NCI-H146 treated with DMSO at 0.1 percent for 48 hours (cell line): Measurements from ENCODE around the gene GMEB1.
"Not testable (repeated sequence)": the region's sequence is repeated elsewhere in the genome, so short reads cannot be mapped to it uniquely, and the experiment has no call there.

Experiments used
- DNase-seq: peaks from one replicate; lab custom pipeline; 2025; ENCODE audit not compliant: unreplicated experiment; lab: John Stamatoyannopoulos, UW

The GMEB1 gene, protein sequence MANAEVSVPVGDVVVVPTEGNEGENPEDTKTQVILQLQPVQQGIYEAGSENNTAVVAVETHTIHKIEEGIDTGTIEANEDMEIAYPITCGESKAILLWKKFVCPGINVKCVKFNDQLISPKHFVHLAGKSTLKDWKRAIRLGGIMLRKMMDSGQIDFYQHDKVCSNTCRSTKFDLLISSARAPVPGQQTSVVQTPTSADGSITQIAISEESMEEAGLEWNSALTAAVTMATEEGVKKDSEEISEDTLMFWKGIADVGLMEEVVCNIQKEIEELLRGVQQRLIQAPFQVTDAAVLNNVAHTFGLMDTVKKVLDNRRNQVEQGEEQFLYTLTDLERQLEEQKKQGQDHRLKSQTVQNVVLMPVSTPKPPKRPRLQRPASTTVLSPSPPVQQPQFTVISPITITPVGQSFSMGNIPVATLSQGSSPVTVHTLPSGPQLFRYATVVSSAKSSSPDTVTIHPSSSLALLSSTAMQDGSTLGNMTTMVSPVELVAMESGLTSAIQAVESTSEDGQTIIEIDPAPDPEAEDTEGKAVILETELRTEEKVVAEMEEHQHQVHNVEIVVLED

DNA sequence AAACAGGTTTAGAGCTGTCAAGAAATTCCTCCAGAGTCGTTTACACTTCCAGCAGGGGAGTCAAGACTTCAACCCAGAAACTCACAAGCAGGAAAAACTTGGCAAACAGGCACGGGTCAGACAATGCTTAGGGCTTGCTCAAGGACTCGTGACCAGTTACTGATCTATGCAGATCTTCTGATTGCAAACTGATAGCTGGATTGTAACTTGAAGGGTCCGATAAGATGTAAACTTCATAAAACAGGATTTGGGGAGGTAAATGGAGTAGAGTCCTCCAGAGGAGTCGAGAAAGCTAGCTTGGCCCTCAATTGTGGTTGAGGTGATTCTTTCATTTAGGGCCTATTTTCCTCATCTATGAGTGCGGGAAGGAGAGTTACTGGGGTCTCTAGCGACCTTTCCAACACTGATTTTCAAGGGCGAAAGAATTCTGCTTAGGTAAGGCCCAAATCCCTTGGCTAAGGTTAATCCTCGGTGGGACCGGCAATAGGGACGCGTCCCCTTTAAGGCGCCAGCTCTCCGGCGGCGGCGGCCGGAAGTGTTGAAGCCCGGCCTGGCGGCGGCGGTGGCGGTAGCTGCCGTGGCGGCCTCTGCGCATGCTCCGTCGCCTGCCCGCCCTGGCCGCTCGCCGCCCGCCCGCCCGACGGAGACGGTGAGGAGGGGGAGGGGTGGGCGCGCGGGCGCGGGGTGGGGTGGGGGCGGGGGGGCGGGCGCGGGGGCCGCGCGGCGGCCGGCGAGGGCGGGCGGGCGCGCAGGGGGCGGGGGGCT lies at the start of gene GMEB1:
Gene GMEB1, plus strand, starts transcription at position 594 of the 765 bp plus-strand sequence. CDS start 14,829 bp downstream, outside the sequence.
- DNase-seq, result peak; percentile 58

DNA sequence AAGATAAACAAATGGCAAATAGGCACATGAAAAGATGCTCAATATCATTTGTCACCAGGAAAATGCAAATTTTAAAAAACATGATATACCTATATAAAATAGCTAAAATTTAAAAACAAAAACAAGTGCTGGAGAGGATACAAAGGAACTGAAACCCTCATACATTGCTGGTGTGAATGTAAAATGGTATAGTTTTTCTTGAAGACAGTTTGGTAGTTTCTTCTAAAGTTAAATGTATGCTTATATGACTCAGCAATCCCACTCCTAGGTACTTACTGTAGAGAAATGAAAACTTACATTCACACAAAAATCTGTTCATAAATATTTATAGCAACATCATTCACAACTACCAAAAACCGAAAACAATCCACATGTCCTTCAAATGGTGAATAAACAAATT lies 36.9 kb upstream of the GMEB1 start:
- DNase-seq, result no peak

DNA sequence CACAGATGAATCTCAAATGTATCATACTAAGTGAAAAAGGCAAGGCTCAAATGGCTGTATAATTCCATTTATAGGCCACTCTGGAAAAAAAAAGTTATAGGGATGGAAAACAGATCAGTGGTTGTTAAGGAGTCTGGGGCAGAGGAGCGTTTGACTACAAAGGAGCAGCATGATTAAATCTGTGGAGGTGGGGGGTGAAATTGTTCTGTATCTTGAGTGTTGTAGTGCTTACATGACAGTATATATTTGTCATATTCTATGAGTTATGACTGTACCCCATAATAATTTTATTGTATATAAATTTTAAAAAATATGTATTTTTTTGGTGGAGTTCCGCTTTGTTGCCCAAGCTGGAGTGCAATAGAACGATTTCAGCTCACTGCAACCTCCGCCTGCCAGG lies 36.0 kb upstream of the GMEB1 start:
- DNase-seq, result no peak

DNA sequence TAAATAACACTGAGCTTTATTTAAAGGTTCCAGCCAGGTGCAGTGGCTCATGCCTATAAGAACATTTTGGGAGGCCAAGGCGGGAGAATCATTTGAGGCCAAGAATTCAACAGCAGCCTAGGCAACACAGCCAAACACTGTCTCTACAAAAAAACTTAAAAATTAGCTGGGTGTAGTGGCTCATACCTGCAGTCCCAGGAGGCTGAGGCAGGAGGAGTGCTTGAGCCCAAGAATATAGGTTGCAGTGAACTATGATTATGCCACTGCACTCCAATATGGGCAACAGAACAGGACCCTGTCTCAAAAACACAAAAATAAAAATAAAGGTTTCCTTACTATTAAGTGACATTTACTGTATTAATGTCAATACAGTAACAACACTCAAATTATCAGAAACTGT lies 27.8 kb upstream of the GMEB1 start:
- DNase-seq, result no peak

DNA sequence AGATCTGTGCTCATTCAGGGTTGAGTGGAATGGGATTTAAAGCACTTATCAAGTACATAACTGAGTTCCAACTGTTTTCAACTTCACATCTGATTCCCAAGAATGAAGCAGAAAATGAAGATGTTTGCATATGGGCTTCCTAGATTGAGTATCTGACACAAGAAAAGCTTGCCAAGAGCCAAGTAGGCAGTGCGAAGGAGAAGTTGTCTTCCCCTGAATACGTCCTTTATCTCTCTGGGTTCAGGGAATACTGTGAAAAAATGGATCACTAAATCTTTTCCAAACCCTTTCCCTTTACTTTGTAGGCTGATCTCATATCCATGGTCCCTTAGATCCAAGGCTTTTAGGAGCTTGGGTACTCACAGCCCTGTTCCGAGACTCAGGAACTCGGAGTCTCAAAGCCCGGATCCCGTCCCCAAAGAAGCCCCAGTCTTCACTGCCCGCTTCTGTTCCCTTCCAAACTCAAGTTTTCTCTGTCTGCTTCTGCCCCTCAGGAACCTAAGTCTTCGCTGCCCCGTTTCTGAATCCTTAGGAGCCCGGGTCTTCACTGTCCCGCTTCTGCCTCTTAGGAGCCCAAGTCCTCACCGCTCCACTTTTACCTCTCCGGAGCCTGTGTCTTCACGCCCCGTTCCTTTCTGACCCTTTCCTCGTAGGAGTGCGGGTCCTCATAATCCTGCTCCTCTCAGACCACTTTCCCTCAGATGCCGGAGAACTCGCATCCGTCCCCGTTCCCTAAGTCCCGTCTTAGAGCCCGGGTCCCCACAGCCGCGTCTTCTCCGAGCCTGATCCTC lies 26.3 kb upstream of the GMEB1 start:
- no peak for DNase-seq

DNA sequence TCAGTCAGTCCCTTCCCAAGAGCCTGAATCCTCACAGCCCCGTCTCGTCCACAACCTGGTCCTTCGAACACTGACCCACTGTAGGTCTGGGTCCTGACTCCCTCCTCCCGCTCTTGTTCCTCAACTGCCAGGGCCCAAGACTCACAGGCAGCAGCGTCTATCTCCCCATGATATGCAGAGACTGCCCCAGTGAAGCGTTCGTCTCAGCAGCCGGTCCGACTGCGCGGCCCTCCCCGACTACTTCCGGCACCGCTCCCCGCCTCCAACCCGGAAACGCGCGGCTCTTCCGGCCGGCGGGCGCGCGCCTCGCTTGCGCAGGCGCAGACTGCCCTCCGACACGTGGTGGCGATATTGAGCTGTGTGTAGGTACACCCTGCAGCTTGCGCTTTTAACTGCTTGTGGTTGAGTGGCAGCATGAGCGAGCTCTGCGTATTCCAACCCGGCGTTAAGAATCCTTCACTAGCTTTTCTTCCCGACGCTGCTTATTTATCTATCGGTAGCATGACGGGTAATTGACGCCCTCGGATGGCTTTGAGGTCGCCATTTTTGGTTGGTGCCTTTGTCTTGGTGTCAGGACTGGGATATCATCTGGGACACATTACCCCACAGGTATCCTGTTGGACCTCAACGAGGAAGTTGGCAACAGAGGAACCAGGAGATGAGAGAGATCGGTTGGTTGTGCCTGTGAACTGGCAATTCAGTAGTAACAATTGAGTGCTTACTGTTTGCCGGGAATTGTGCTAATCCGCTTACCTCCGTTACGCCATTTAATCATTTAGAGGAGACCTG lies 25.5 kb upstream of the GMEB1 start, which contains the start of gene TAF12:
Gene TAF12, minus strand, starts transcription at position 221 of the 789 bp plus-strand sequence. CDS start 20,986 bp downstream, outside the sequence.
- peak; percentile 70 for DNase-seq

DNA sequence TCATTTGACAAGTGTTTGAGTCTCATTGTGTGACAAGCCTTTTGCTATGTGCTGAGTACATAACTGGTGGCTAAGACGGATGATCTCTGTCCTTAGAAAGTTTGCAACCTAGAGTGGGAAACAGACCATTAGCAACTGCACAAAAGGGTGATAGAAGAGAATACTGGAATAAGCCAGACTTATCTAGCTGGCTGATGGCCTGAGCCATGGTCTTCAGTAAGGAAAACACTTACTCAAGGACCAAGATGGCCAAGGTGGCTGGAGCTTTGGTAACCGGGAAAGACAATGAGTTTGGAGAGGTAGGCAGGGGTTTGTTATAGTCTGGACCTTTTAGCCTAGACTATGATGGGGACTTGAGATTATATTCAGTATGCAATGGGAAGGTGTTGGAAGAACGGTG lies 24.1 kb upstream of the GMEB1 start:
- DNase-seq, result no peak

DNA sequence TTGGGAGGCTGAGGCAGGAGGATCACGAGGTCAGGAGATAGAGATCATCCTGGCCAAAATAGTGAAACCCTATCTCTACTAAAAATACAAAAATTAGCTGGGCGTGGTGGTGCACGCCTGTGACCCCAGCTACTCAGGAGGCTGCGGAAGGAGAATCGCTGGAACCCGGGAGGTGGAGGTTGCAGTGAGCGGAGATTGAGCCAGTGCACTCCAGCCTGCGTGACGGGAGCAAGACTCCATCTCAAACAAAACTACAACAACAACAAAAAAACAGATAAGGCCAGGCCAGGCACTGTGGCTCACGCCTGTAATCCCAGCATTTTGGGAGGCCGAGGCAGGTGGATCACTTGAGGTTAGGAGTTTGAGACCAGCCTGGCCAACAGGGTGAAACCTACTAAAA lies 23.2 kb upstream of the GMEB1 start:
- not testable (repeated sequence) for DNase-seq

DNA sequence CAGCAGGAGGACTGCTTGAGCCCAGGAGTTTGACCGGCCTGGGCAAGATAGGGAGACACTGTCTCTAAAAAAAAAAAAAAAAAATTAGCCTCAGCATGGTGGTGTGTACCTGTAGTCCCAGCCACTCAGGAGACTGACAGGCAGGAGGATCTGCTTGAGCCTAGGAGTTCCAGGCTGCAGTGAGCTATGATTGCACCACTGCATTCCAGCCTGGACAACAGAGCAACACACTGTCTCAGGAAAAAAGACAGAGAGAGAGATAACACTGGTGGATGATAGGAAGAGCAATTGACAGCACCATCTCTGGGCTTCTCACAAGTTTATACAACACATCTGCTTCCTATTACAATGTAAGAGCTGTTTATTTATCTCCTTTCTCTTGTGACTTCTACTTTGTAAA lies 22.5 kb upstream of the GMEB1 start:
- DNase-seq, result no peak

DNA sequence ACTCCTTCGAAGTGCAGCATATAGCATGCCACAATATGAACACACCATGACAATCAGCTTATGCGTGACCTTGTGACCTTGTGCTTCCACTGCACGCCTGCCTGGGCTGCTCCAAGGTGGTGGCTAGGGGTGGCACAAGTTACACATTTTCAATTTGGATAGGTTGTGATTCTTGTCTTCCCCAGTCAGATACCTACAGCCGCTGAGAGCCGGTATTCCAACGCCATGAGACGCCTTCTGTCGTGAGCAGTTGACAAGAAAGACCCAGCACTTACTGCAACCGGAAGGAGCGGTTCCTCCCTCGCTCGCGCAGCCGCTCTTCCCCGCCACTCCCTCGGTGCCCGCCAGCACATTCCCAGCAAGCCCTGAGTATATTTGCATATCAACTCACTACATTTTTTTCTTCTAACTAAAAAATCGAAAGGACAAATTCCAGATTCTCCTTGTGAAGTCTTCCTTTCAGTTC lies 20.5 kb upstream of the GMEB1 start:
- peak; percentile 84 for DNase-seq

DNA sequence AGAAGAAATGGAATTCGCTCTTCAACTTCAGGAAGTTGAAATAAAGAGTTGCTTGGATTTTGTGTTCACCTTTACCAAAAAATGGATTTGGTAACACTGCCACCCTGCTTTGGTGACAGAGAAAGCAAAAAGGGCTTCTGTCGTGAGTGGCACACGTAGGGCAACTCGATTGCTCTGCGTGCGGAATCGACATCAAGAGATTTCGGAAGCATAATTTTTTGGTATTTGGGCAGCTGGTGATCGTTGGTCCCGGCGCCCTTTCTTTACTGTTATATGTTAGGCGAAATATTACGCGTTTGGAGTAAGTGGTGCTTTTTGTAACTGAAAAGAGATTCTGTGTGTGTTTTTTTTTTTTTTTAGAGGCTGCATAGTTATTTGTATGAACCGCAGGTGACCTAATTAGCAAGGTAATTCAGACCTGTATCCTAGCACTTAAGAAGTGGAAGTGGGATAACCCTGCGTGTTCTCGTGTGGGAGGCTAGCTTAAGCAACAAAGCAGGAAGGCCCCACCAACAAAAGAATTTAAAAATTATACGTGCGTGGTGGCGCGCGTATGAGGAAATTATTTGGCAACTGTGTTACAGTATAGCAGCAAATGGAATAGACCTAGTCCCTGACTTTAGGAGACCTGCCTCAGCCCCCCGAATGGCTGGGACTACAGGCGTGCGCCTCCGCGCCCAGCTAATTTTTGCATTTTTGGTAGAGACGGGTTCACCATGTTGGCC lies 19.9 kb upstream of the GMEB1 start, which contains the start of gene RNU11:
Gene RNU11, plus strand, starts transcription at position 127 of the 725 bp plus-strand sequence.
- DNase-seq, result peak; percentile 92

DNA sequence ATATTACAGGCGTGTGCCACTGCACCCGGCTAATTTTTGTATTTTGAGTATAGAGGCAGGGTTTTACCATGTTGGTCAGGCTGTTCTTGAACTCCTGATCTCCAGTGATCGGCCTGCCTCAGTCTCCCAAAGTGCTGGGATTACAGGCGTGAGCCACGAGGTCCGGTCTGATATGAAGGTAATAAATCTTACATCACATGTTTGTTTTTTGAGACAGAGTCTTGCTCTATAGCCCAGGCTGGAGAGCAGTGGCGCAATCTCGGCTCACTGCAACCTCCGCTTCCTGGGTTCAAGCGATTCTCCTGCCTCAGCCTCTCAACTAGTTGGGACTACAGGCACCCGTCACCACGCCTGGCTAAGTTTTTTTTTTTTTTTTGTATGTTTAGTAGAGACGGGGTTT lies 15.5 kb upstream of the GMEB1 start:
- DNase-seq, result not testable (repeated sequence)

DNA sequence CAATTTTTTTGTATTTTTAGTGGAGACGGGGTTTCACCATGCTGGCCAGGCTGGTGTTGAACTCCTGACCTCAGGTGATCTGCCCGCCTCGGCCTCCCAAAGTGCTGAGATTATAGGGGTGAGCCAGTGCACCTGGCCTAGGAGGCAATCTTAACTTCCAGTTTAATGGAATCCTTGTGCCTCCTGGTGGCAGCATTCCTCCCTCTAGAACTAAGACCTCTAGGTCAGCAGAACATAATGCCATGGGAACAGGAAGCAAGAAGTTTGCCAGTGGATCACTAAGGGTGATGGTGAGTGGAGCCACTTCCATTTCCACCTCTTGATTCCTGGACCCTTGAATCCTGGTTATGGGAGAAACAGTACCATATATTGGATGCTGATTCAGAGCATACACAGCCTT lies 14.7 kb upstream of the GMEB1 start:
- not testable (repeated sequence) for DNase-seq

DNA sequence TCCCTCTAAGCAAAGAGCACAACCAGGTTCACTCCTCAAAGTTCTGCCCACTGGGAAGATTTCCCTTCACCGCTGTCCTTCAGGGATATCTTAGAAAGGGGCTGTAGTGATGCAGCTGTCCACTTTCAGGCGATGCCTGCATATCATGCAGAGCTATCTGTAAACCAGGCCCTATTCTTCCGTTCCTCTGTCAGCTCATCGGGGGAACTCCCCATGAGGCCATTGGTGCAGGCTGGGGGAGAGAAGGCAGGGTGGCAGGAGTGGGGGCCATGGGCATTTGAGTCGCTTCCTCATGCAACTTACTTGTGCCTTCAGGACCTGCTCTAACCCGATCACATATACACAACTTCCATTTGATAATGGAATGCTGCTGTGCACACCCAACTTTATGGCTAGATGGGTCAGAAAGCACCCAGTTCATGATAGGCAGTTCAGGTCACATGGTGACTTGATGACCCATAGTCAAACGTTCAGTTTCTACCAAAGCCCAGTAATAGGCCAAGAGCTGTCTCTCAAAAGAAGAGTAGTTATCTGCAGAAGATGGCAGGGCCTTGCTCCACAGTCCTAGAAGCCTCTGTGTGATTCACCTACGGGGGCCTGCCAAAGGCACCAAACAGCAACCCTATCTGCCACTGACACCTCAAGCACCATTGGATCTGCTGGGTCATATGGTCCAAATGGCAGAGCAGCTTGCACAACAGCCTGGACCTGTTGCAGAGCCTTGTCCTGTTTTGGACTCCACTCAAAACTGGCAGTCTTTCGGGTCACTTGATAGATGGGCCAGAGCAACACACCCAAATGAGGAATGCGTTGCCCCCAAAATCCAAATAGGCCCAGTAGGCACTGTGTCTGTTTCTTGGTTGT lies 12.9 kb upstream of the GMEB1 start:
- not testable (repeated sequence) for DNase-seq

DNA sequence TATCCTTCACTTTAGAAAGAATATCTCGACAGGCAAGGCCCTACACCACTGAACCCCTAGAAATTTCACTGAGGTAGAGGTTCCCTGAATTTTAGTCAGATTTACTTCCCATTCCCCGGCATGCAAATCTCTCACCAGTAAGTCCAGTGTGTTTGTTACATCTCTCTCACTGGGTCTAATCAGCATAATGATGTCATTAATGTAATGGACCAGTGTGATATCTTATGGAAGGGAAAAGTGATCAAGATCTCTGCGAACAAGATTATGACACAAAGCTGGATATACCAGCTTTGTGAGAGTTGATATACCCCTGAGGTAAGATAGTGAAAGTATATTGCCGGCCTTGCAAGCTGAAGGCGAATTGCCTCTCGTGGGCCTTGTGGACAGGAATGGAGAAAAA lies 12.2 kb upstream of the GMEB1 start:
- no peak for DNase-seq

DNA sequence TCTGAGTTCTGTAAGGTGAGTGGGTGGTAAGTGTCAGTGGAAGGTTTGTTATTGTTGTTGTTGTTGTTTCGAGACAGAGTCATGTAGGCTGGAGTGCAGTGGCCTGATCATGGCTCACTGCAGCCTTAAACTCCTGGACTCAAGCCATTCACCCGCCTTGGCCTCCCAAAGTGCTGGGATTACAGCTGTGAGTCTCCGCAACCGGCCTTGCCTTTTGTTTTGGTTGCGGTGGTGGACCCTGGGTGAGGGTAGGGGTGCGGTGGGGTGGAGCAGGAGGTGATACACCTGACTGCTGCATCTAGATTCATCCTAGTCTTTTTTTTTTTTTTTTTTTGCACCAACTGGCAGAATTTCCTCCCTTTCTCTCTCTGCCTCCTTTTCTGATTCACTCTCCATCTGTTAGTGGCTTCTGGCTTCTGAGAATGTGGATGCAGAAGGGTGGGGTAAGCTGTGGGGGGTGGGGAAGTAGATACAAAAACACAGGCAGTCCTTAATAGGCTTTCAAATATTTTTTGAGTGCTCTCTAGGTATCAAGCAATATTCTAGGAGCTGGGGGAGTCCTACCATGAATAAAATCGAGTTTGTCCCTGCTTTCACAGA lies 4.6 kb upstream of the GMEB1 start:
- DNase-seq, result no peak

DNA sequence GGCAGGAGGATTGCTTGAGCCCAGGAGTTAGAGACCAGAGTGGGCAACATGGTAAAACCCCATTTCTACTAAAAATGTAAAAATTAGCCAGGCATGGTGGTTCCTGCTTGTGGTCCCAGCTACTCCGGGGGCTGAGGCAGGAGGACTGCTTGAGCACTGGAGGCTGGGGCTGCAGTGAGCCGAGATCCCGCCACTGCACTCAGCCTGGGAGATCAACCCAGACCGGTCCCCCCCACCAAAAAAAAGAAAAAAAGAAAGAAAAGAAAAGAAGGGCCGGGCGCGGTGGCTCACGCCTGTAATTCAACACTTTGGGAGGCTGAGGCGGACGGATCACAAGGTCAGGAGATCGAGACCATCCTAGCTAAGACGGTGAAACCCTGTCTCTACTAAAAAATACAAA lies 1.8 kb upstream of the GMEB1 start:
- no peak for DNase-seq
